ENCODE measurements around the gene TTC3.
"Not testable (repeated sequence)": the region's sequence is repeated elsewhere in the genome, so short reads cannot be mapped to it uniquely, and the experiment has no call there.

GRCh38 chr21:37116459-37116858 is 43.4 kb downstream of the TTC3 start:
- not testable (repeated sequence) for TF ChIP-seq POLR2AphosphoS5 (IDR thresholded peaks at IDR 0.05; ENCODE audit: low read length); CREB1 (IDR thresholded peaks at IDR 0.05; ENCODE audit: low read depth); YY1 (IDR thresholded peaks at IDR 0.05; ENCODE audit: low read depth, low read length); E2F8 (IDR thresholded peaks at IDR 0.05; ENCODE audit: low read depth, partially characterized antibody); CTCF (IDR thresholded peaks at IDR 0.05 in 2 of 3, conservative IDR thresholded peaks at IDR 0.05 in 1 of 3; ENCODE audit: control insufficient read depth in 2 of 3, extremely low read depth in 1 of 3, insufficient read depth in 1 of 3, low read depth in 3 of 3, low read length in 3 of 3); ATF2 (IDR thresholded peaks at IDR 0.05; ENCODE audit: low read length); MYC (IDR thresholded peaks at IDR 0.05; ENCODE audit: insufficient read depth, insufficient read length, insufficient replicate concordance, low read length, severe bottlenecking); REST (IDR thresholded peaks at IDR 0.05; ENCODE audit: low read depth, low read length); IRF3 (IDR thresholded peaks at IDR 0.05); BRCA1 (IDR thresholded peaks at IDR 0.05; ENCODE audit: low read depth, low read length)

All from GM12878 (cell line).